ENCODE measurements around the gene TMEM256. TPM values are rescaled to one million over a fixed set of nuclear protein-coding genes. Genes with fewer than 3 reads are reported as not detected.
A peak's percentile ranks its signal among the peaks of the same experiment; 100 is the strongest.
"Not testable (repeated sequence)": the region's sequence is repeated elsewhere in the genome, so short reads cannot be mapped to it uniquely, and the experiment has no call there.

TMEM256 gene
- total RNA-seq, 1 experiment from 2014 or later: 147 TPM

- in situ Hi-C loops (cut with HindIII; ENCODE audit: low pct_unique_long_range_greater_than_20kb, low sequenced_read_pairs): no loop called here
- no peak for DNase-seq (ENCODE audit: low read depth, low spot score)
Observed at GRCh38 chr17:7369825-7370224, 34.1 kb downstream of the TMEM256 start.

- in situ Hi-C loops (cut with HindIII; ENCODE audit: low pct_unique_long_range_greater_than_20kb, low sequenced_read_pairs); DNase-seq (ENCODE audit: low read depth, low spot score): not testable (repeated sequence)
Observed at GRCh38 chr17:7368599-7368994, 35.3 kb downstream of the TMEM256 start.

GRCh38 chr17:7367918-7368598 lies 35.8 kb downstream of the TMEM256 start:
- in situ Hi-C loops (cut with HindIII; ENCODE audit: low pct_unique_long_range_greater_than_20kb, low sequenced_read_pairs): no loop called here
- no peak for DNase-seq (ENCODE audit: low read depth, low spot score)

- DNase-seq (ENCODE audit: low read depth, low spot score): no peak
- in situ Hi-C loops (cut with HindIII; ENCODE audit: low pct_unique_long_range_greater_than_20kb, low sequenced_read_pairs): no loop called here
Observed at GRCh38 chr17:7367083-7367482, 36.8 kb downstream of the TMEM256 start.

- in situ Hi-C loops (cut with HindIII; ENCODE audit: low pct_unique_long_range_greater_than_20kb, low sequenced_read_pairs); DNase-seq (ENCODE audit: low read depth, low spot score): not testable (repeated sequence)
Observed at GRCh38 chr17:7365963-7366362, 37.9 kb downstream of the TMEM256 start.

GRCh38 chr17:7363311-7363710 lies 40.6 kb downstream of the TMEM256 start:
- in situ Hi-C loops (cut with HindIII; ENCODE audit: low pct_unique_long_range_greater_than_20kb, low sequenced_read_pairs): no loop called here
- no peak for DNase-seq (ENCODE audit: low read depth, low spot score)

- in situ Hi-C loops (cut with HindIII; ENCODE audit: low pct_unique_long_range_greater_than_20kb, low sequenced_read_pairs): no loop called here
- DNase-seq (ENCODE audit: low read depth, low spot score): no peak
Observed at GRCh38 chr17:7361906-7362305, 42.0 kb downstream of the TMEM256 start.

- in situ Hi-C loops (cut with HindIII; ENCODE audit: low pct_unique_long_range_greater_than_20kb, low sequenced_read_pairs): no loop called here
Observed at GRCh38 chr17:7357381-7357780, 46.5 kb downstream of the TMEM256 start.

GRCh38 chr17:7356756-7357155 lies 47.1 kb downstream of the TMEM256 start:
- no peak for DNase-seq (ENCODE audit: low read depth, low spot score)
- in situ Hi-C loops (cut with HindIII; ENCODE audit: low pct_unique_long_range_greater_than_20kb, low sequenced_read_pairs): no loop called here

More at GRCh38 chr17:7357381-7357780, 46.5 kb downstream of the TMEM256 start:
- DNase-seq (ENCODE audit: low read depth, low spot score): no peak

GRCh38 chr17:7356072-7356549 lies 47.8 kb downstream of the TMEM256 start:
- in situ Hi-C loops (cut with HindIII; ENCODE audit: low pct_unique_long_range_greater_than_20kb, low sequenced_read_pairs): no loop called here
- peak; percentile 81 for DNase-seq (ENCODE audit: low read depth, low spot score)

- in situ Hi-C loops (cut with HindIII; ENCODE audit: low pct_unique_long_range_greater_than_20kb, low sequenced_read_pairs): no loop called here
- DNase-seq (ENCODE audit: low read depth, low spot score): no peak
Observed at GRCh38 chr17:7355573-7355972, 48.3 kb downstream of the TMEM256 start.

GRCh38 chr17:7355053-7355452 lies 48.8 kb downstream of the TMEM256 start, which contains the start of gene TMEM95:
Gene TMEM95 (plus strand): TSS chr17:7355156. CDS start chr17:7355205, 49 bp downstream.
- in situ Hi-C loops (cut with HindIII; ENCODE audit: low pct_unique_long_range_greater_than_20kb, low sequenced_read_pairs): no loop called here
- DNase-seq (ENCODE audit: low read depth, low spot score): no peak

GRCh38 chr17:7354262-7354843 lies 49.5 kb downstream of the TMEM256 start:
- in situ Hi-C loops (cut with HindIII; ENCODE audit: low pct_unique_long_range_greater_than_20kb, low sequenced_read_pairs): no loop called here
- no peak for DNase-seq (ENCODE audit: low read depth, low spot score)

Other genes with a start within 250 kb of the TMEM256 start
- gene ASGR1, start 224.7 kb downstream of the TMEM256 start, total RNA-seq (2014; rRNA removed; shearing (Covaris generic)): 0.21 and 0.56 TPM in 2 replicates
- gene DLG4, start 184.3 kb downstream of the TMEM256 start, total RNA-seq (2014; rRNA removed; shearing (Covaris generic)): 3.7 and 3.9 TPM in 2 replicates
- 123 and 148 TPM in 2 replicates for gene ACADVL, start 184.2 kb downstream of the TMEM256 start, total RNA-seq (2014; rRNA removed; shearing (Covaris generic))
- 86.9 and 91.5 TPM in 2 replicates for gene DVL2, start 169.6 kb downstream of the TMEM256 start, total RNA-seq (2014; rRNA removed; shearing (Covaris generic))
- 69.0 and 81.3 TPM in 2 replicates for gene PHF23, start 164.6 kb downstream of the TMEM256 start, total RNA-seq (2014; rRNA removed; shearing (Covaris generic))
- gene GABARAP, start 161.6 kb downstream of the TMEM256 start, total RNA-seq (2014; rRNA removed; shearing (Covaris generic)): 237 and 305 TPM in 2 replicates
- 26.9 and 29.2 TPM in 2 replicates for gene CTDNEP1, start 152.4 kb downstream of the TMEM256 start, total RNA-seq (2014; rRNA removed; shearing (Covaris generic))
- gene ELP5, start 151.9 kb downstream of the TMEM256 start, total RNA-seq (2014; rRNA removed; shearing (Covaris generic)): 43.8 and 58.7 TPM in 2 replicates
- gene CLDN7, start 141.6 kb downstream of the TMEM256 start, total RNA-seq (2014; rRNA removed; shearing (Covaris generic)): not detected in 2 replicates
- 0.79 and 1.1 TPM in 2 replicates for gene SLC2A4, start 122.4 kb downstream of the TMEM256 start, total RNA-seq (2014; rRNA removed; shearing (Covaris generic))
- 0.08 and 0.59 TPM in 2 replicates for gene YBX2, start 109.5 kb downstream of the TMEM256 start, total RNA-seq (2014; rRNA removed; shearing (Covaris generic))
- 839 and 914 TPM in 2 replicates for gene EIF5A, start 96.5 kb downstream of the TMEM256 start, total RNA-seq (2014; rRNA removed; shearing (Covaris generic))
- gene GPS2, start 88.7 kb downstream of the TMEM256 start, total RNA-seq (2014; rRNA removed; shearing (Covaris generic)): 73.7 and 74.8 TPM in 2 replicates
- 13.6 and 19.4 TPM in 2 replicates for gene NEURL4, start 74.8 kb downstream of the TMEM256 start, total RNA-seq (2014; rRNA removed; shearing (Covaris generic))
- 0.03 TPM in 1 of 2 replicates, not detected in the other for gene ACAP1, start 67.6 kb downstream of the TMEM256 start, total RNA-seq (2014; rRNA removed; shearing (Covaris generic))
- gene KCTD11, start 51.9 kb downstream of the TMEM256 start, total RNA-seq (2014; rRNA removed; shearing (Covaris generic)): 2.0 and 2.5 TPM in 2 replicates
- not detected in 2 replicates for gene TMEM95, start 48.9 kb downstream of the TMEM256 start, total RNA-seq (2014; rRNA removed; shearing (Covaris generic))
- gene TNK1, start 23.0 kb downstream of the TMEM256 start, total RNA-seq (2014; rRNA removed; shearing (Covaris generic)): 0.24 TPM in 1 of 2 replicates, not detected in the other
- 5.1 and 9.6 TPM in 2 replicates for gene PLSCR3, start 9.6 kb downstream of the TMEM256 start, total RNA-seq (2014; rRNA removed; shearing (Covaris generic))
- gene NLGN2, start 3.7 kb upstream of the TMEM256 start, total RNA-seq (2014; rRNA removed; shearing (Covaris generic)): 0.55 and 1.7 TPM in 2 replicates
- gene SPEM1, start 16.2 kb upstream of the TMEM256 start, total RNA-seq (2014; rRNA removed; shearing (Covaris generic)): not detected in 2 replicates
- not detected in 2 replicates for gene SPEM2, start 21.5 kb upstream of the TMEM256 start, total RNA-seq (2014; rRNA removed; shearing (Covaris generic))
- gene SPEM3, start 24.8 kb upstream of the TMEM256 start, total RNA-seq (2014; rRNA removed; shearing (Covaris generic)): not detected in 2 replicates
- gene TMEM102, start 31.3 kb upstream of the TMEM256 start, total RNA-seq (2014; rRNA removed; shearing (Covaris generic)): 6.8 and 7.0 TPM in 2 replicates
- gene FGF11, start 35.4 kb upstream of the TMEM256 start, total RNA-seq (2014; rRNA removed; shearing (Covaris generic)): 0.45 and 0.61 TPM in 2 replicates
- 3.3 and 4.5 TPM in 2 replicates for gene CHRNB1, start 41.0 kb upstream of the TMEM256 start, total RNA-seq (2014; rRNA removed; shearing (Covaris generic))
- gene ZBTB4, start 75.5 kb upstream of the TMEM256 start, total RNA-seq (2014; rRNA removed; shearing (Covaris generic)): 14.3 and 14.6 TPM in 2 replicates
- gene SLC35G6, start 77.3 kb upstream of the TMEM256 start, total RNA-seq (2014; rRNA removed; shearing (Covaris generic)): not detected in 2 replicates
- gene POLR2A, start 80.3 kb upstream of the TMEM256 start, total RNA-seq (2014; rRNA removed; shearing (Covaris generic)): 20.6 and 24.0 TPM in 2 replicates
- gene TNFSF12, start 145.0 kb upstream of the TMEM256 start, total RNA-seq (2014; rRNA removed; shearing (Covaris generic)): 0.88 and 1.2 TPM in 2 replicates
- 0.11 TPM in 1 of 2 replicates, not detected in the other for gene TNFSF13, start 154.7 kb upstream of the TMEM256 start, total RNA-seq (2014; rRNA removed; shearing (Covaris generic))
- 103 and 113 TPM in 2 replicates for gene SENP3, start 157.8 kb upstream of the TMEM256 start, total RNA-seq (2014; rRNA removed; shearing (Covaris generic))
- gene CD68, start 175.5 kb upstream of the TMEM256 start, total RNA-seq (2014; rRNA removed; shearing (Covaris generic)): 69.3 and 74.5 TPM in 2 replicates
- 151 and 154 TPM in 2 replicates for gene MPDU1, start 179.8 kb upstream of the TMEM256 start, total RNA-seq (2014; rRNA removed; shearing (Covaris generic))
- gene SOX15, start 186.0 kb upstream of the TMEM256 start, total RNA-seq (2014; rRNA removed; shearing (Covaris generic)): not detected in 2 replicates
- 56.6 and 61.7 TPM in 2 replicates for gene FXR2, start 210.8 kb upstream of the TMEM256 start, total RNA-seq (2014; rRNA removed; shearing (Covaris generic))
- 49.6 and 56.3 TPM in 2 replicates for gene SAT2, start 223.7 kb upstream of the TMEM256 start, total RNA-seq (2014; rRNA removed; shearing (Covaris generic))
- gene SHBG, start 226.0 kb upstream of the TMEM256 start, total RNA-seq (2014; rRNA removed; shearing (Covaris generic)): 0.82 and 1.6 TPM in 2 replicates
- gene ATP1B2, start 246.8 kb upstream of the TMEM256 start, total RNA-seq (2014; rRNA removed; shearing (Covaris generic)): 0.27 and 0.85 TPM in 2 replicates